PFSK-1 (cell line): ENCODE results near the gene STEAP2.

Experiments
- POLR2AphosphoS5 ChIP-seq: IDR thresholded peaks from 2 replicates; pipeline ENCODE4 v1.6.1; 2012; ENCODE audit warnings: low read depth, mild to moderate bottlenecking, control low read depth, low read length, moderate library complexity
- SIN3A ChIP-seq: IDR thresholded peaks from 2 replicates; pipeline ENCODE4 v1.6.1; 2012; ENCODE audit warnings: mild to moderate bottlenecking, low read length, moderate library complexity, borderline replicate concordance; ENCODE audit not compliant: insufficient read depth
- TAF1 ChIP-seq: IDR thresholded peaks from 2 replicates; pipeline ENCODE4 v1.6.1; 2012; ENCODE audit warnings: low read length, control low read depth, borderline replicate concordance; ENCODE audit not compliant: insufficient read depth
- TF ChIP-seq, protein P1 (sequence below), 2 experiments: IDR thresholded peaks; 2 replicates each; pipeline versions ENCODE4 v1.6.1 to v1.8.0; 2011 to 2012; ENCODE audit warnings: low read depth in 2 of 2, low read length in 2 of 2, control low read depth in 1 of 2, inconsistent platforms in 1 of 2, mild to moderate bottlenecking in 1 of 2, moderate library complexity in 1 of 2; ENCODE audit not compliant: insufficient read depth in 1 of 2

DNA sequence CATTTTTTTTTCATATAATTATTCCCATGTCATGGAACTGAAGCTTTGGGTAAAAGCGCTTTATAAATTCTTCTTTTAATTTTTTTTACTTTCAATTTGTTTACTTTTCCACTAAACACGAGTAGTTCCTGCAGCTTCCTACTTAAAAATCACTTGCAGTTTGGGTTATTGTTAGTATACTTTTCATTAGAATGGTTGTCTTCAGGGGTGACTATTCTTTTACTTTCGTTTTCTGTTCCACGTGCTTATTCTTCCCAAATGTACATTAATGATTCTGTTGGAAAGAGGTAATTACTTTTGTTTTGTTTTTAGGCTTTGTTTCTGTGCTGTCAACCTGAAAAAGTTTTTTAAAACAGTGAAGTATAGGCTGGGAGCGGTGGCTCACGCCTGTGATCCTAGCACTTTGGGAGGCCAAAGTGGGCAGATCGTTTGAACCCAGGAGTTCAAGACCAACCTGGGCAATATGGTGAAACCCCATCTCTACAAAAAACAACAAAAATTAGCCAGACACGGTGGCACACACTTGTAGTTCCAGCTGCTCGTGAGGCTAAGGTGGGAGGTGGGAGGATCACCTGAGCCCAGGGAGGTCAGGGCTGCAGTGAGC lies 28.2 kb downstream of the STEAP2 start:
- TF ChIP-seq POLR2AphosphoS5 (no peak), TAF1 (no peak), SIN3A (no peak)
- TF ChIP-seq, protein P1, sequence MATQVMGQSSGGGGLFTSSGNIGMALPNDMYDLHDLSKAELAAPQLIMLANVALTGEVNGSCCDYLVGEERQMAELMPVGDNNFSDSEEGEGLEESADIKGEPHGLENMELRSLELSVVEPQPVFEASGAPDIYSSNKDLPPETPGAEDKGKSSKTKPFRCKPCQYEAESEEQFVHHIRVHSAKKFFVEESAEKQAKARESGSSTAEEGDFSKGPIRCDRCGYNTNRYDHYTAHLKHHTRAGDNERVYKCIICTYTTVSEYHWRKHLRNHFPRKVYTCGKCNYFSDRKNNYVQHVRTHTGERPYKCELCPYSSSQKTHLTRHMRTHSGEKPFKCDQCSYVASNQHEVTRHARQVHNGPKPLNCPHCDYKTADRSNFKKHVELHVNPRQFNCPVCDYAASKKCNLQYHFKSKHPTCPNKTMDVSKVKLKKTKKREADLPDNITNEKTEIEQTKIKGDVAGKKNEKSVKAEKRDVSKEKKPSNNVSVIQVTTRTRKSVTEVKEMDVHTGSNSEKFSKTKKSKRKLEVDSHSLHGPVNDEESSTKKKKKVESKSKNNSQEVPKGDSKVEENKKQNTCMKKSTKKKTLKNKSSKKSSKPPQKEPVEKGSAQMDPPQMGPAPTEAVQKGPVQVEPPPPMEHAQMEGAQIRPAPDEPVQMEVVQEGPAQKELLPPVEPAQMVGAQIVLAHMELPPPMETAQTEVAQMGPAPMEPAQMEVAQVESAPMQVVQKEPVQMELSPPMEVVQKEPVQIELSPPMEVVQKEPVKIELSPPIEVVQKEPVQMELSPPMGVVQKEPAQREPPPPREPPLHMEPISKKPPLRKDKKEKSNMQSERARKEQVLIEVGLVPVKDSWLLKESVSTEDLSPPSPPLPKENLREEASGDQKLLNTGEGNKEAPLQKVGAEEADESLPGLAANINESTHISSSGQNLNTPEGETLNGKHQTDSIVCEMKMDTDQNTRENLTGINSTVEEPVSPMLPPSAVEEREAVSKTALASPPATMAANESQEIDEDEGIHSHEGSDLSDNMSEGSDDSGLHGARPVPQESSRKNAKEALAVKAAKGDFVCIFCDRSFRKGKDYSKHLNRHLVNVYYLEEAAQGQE (IDR thresholded peaks at IDR 0.05; ENCODE audit: insufficient read depth in 1 of 2, low read depth in 2 of 2, low read length in 2 of 2) = no peak
